Activated CD4-positive, CD25-positive, alpha-beta regulatory T cell treated with anti-CD3 and anti-CD28 coated beads, Interleukin-2, amount 50 U/mL, for 16 hours (primary cell): Measurements from ENCODE around the gene DNHD1.

ENCODE experiments used
- DNase-seq: peaks from one replicate; pipeline ENCODE4 v3.0.0-alpha.2; 2020; ENCODE audit warnings: low read depth, low spot score

DNHD1 gene

DNA sequence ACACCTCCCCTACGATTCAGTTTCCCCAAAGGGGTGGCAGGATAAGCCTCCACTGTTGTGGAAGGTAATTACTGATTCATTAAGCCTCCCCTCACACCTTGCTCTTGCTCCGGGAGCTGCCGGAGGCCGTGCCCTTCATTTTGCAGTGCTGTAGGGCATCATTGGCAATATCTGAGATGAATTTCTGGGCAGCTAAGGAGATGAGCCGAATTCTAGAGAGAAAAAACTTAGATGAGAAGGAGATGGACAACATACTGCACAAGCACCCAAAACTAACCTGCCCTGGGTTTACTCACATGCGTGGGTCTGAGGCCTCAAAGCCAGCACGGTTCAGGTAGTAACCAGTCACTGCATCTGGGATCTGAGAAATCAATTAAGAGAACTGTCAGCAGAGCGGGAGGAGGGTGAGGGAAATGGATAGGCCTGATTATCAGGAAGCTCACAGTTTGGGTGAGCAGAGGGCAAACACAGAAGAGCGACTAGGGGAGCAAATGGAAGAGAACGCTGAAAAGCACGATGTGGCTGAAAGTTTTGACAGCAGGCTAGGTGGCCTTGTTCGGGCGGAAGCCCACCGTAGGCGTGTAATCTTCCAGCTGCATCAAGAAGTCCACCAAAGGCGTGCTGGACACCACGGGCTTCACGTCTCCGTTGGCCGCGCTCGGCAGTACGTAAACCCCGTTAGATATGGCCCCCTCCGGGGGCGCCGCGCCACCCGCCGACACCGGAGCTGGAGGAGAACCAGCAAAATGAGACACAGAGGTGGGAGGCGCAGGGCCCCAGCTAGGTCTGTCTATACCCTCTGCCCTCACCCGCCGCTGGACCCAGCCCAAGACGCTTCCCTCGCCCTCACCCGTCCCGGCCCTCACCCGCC is 114.2 kb downstream of the DNHD1 start:
- DNase-seq: no peak

GRCh38 chr11:6611963-6612212 is 114.8 kb downstream of the DNHD1 start:
- DNase-seq: no peak

GRCh38 chr11:6612213-6613041 is 115.3 kb downstream of the DNHD1 start, which contains the start of gene TAF10:
TSS of gene TAF10 (minus strand) at chr11:6612216. CDS start at chr11:6612189, 27 bp downstream.
- DNase-seq: peak; percentile 84

- DNase-seq: no peak
These were observed 116.4 kb downstream of the DNHD1 start for GRCh38 chr11:6613496-6613895.

GRCh38 chr11:6614446-6614845 is 117.4 kb downstream of the DNHD1 start:
- no peak for DNase-seq

GRCh38 chr11:6615046-6615445 is 118.0 kb downstream of the DNHD1 start:
- no peak for DNase-seq

DNA sequence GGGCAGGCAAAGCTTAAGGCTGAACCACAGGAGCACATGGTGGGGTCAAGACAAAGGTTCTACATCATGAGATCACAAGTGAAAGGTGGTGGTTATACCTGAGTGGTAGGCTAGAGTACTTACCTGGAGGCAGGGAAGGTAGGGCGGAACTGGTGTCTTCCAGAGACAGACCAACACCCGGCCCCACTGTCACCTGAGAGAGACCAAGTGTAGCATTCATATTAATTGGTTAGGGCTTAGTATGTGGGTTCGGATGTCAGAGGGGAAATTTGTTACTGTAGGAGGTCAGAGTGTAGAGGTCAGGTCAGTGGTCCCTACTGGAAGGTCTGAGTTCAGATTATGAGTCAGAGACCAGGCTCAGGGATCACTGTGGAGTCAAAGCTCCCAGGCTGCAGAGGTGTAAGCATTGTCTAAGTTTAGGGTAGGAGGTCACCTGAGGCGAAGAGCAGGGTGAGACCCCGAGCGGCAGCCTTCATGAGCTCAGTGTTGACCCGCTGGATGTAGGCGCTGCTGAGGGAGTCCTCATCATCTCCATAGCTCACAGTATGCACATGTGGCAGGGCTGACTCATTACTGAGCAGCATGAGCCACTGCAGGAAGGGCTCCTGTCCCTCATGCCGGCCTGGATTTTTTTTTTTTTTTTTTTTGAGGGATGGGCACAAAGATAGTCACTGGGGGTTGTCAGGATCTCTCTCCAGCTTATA is 119.0 kb downstream of the DNHD1 start:
- DNase-seq: no peak

- DNase-seq: no peak
These were observed 119.6 kb downstream of the DNHD1 start for GRCh38 chr11:6616596-6617250.

- DNase-seq: no peak
These were observed 120.3 kb downstream of the DNHD1 start for GRCh38 chr11:6617315-6617781.

GRCh38 chr11:6618117-6619003 is 121.3 kb downstream of the DNHD1 start:
- DNase-seq: peak; percentile 48

GRCh38 chr11:6619004-6619745 is 122.1 kb downstream of the DNHD1 start, which contains the start of gene TPP1:
TSS of gene TPP1 (minus strand) at chr11:6619422. CDS start at chr11:6619400, 22 bp downstream.
- DNase-seq: peak; percentile 84

DNA sequence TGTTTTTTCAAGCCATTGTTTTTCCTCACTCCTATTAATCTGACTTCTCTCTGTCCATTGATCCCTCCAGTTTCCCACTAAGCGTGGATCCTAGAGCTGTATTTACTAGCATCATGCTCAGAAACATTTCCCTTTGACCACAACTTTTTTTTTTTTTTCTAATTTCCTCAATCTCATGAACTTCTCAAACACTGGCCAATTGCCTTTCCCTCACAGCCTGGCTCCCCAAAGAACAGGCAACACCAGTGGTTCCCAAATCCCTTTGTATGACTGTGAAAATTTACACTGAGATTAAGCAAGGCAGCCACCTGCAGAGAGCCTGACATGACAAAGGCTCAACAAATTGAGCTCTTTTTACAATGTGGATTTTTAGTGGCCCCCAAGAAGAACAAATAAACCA is 123.6 kb downstream of the DNHD1 start:
- no peak for DNase-seq
